GM06990 (cell line): ENCODE data around the gene ARHGEF12.

Experiments used
- DNase-seq: peaks from one replicate; pipeline ENCODE4 v3.0.0-alpha.2; 2011; ENCODE audit not compliant: insufficient read length; ENCODE audit errors: extremely low read depth
- H3K27me3 ChIP-seq: replicated peaks from 2 replicates; pipeline ENCODE4 v1.6.0; 2011; ENCODE audit warnings: low read length; ENCODE audit not compliant: control insufficient read depth, insufficient read depth
- H3K36me3 ChIP-seq: 2 replicates; pipeline ENCODE4 v1.5.1; 2011; ENCODE audit warnings: low read length; ENCODE audit not compliant: control insufficient read depth, insufficient read depth
- H3K4me3 ChIP-seq: replicated peaks from 2 replicates; pipeline ENCODE4 v1.5.1; 2011; ENCODE audit warnings: low read depth, mild to moderate bottlenecking, control low read depth, low read length
- CTCF ChIP-seq: IDR thresholded peaks from 2 replicates; pipeline ENCODE4 v1.5.1; 2011; ENCODE audit warnings: low read length, control low read depth, mild to moderate bottlenecking, inconsistent platforms; ENCODE audit not compliant: insufficient read depth, poor library complexity, severe bottlenecking

Gene ARHGEF12

GRCh38 chr11:120513436-120514315 lies 177.5 kb downstream of the ARHGEF12 start:
- no peak for TF ChIP-seq CTCF
- no peaks in the 10 kb centered on the region for H3K36me3 ChIP-seq
- no peak overlapping the region for H3K4me3 ChIP-seq
- no peak for DNase-seq
- peaks cover 6% of the 10 kb centered on the region; the same call in 1 of the 2 replicates for H3K27me3 ChIP-seq

GRCh38 chr11:120514541-120515121 lies 178.4 kb downstream of the ARHGEF12 start:
- Histone ChIP-seq H3K36me3 (no peaks in the 10 kb centered on the region), H3K4me3 (no peak overlapping the region), H3K27me3 (peaks cover 6% of the 10 kb centered on the region; the same call in 1 of the 2 replicates)
- DNase-seq: no peak
- no peak for TF ChIP-seq CTCF

GRCh38 chr11:120515186-120515723 lies 179.0 kb downstream of the ARHGEF12 start:
- DNase-seq: no peak
- H3K27me3 ChIP-seq: peaks cover 6% of the 10 kb centered on the region; the same call in 1 of the 2 replicates
- no peak for TF ChIP-seq CTCF

GRCh38 chr11:120516461-120517389 lies 180.5 kb downstream of the ARHGEF12 start:
- Histone ChIP-seq H3K36me3 (no peaks in the 10 kb centered on the region), H3K27me3 (peaks cover 6% of the 10 kb centered on the region; the same call in 1 of the 2 replicates), H3K4me3 (no peak overlapping the region)
- no peak for TF ChIP-seq CTCF
- DNase-seq: no peak

More at GRCh38 chr11:120515186-120515723, 179.0 kb downstream of the ARHGEF12 start:
- Histone ChIP-seq H3K4me3 (no peak overlapping the region), H3K36me3 (no peaks in the 10 kb centered on the region)

- no peak for TF ChIP-seq CTCF
- Histone ChIP-seq H3K36me3 (no peaks in the 10 kb centered on the region), H3K4me3 (no peak overlapping the region), H3K27me3 (peaks cover 6% of the 10 kb centered on the region; the same call in 1 of the 2 replicates)
- DNase-seq: no peak
Observed at GRCh38 chr11:120517390-120517761, 181.2 kb downstream of the ARHGEF12 start.
